ENCODE results near the gene RANBP2. TPM values are rescaled to one million over a fixed set of nuclear protein-coding genes. Genes with fewer than 3 reads are reported as not detected.

RANBP2 gene
- total RNA-seq, 2 donors from 2014 or later: 62.1 to 72.0 TPM

DNA sequence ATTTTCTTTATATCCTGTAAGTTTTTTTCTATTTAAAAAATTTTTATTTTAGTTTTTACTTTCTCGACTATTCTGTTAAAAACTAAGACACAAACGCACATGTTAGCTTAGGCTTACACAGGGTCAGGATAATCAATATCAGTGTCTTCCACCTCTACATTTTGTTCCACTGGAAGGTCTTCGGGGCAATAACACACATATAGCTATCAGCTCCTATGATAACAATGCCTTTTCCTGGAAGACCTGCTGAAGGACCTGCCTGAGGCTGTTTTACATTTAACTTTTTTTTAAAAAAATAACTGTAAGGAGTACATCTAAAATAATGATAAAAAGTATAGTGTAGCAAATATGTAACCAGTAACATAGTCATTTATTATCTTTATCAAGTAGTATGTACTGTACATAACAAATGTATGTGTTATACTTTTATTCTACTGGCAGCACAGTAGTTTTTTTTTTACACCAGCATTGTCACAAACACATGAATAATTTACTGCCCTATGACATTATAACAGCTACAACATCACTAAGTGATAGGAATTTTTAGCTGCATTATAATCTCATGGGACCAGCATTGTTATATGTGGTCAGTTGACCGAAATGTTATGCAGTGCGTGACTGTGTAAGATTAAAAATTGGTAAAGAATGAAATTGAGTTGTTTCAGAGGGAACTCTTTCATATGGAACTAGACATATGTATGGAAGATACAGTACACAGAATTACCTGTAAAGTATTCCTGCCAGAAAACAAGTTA is 105.2 kb downstream of the RANBP2 start:
- H3K36me3 ChIP-seq: no peaks in the 10 kb centered on the region
- no peaks in the 10 kb centered on the region for H3K9me3 ChIP-seq
- TF ChIP-seq, protein P1, sequence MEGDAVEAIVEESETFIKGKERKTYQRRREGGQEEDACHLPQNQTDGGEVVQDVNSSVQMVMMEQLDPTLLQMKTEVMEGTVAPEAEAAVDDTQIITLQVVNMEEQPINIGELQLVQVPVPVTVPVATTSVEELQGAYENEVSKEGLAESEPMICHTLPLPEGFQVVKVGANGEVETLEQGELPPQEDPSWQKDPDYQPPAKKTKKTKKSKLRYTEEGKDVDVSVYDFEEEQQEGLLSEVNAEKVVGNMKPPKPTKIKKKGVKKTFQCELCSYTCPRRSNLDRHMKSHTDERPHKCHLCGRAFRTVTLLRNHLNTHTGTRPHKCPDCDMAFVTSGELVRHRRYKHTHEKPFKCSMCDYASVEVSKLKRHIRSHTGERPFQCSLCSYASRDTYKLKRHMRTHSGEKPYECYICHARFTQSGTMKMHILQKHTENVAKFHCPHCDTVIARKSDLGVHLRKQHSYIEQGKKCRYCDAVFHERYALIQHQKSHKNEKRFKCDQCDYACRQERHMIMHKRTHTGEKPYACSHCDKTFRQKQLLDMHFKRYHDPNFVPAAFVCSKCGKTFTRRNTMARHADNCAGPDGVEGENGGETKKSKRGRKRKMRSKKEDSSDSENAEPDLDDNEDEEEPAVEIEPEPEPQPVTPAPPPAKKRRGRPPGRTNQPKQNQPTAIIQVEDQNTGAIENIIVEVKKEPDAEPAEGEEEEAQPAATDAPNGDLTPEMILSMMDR (IDR thresholded peaks at IDR 0.05): no peak
- no peak overlapping the region for H3K9ac ChIP-seq (ENCODE audit: low read depth in 2 of 2, low read length in 2 of 2)
- H3K27ac ChIP-seq: no peak overlapping the region
- intact Hi-C loops (cut with DNase I): no loop called here
- H3K4me1 ChIP-seq: no peaks in the 10 kb centered on the region
- H3K4me3 ChIP-seq: no peak overlapping the region
- DNase-seq: no peak
- H3K27me3 ChIP-seq: no peaks in the 10 kb centered on the region

DNA sequence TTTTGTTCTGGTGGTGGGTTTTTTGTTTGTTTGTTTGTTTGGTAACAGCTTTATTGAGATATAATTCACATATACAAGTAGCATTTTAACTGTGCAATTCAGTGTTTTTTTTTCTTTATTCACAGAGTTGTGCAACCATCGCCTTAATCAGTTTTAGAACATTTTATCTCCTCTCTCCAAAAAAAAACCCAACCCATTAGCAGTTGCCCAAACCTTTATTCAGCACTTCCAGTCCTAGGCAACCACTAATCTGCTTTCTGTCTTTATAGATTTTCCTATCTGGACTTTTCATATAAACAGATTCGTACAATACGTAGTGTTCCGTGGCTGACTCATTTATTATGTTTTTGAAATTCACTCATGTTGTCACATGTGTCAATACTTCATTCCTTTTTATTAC is 106.0 kb downstream of the RANBP2 start:
- H3K9ac ChIP-seq (ENCODE audit: low read depth in 2 of 2, low read length in 2 of 2): no peak overlapping the region
- intact Hi-C loops (cut with DNase I): no loop called here
- no peaks in the 10 kb centered on the region for H3K36me3 ChIP-seq
- no peaks in the 10 kb centered on the region for H3K9me3 ChIP-seq
- TF ChIP-seq, protein P1 (IDR thresholded peaks at IDR 0.05): no peak
- no peaks in the 10 kb centered on the region for H3K27me3 ChIP-seq
- H3K27ac ChIP-seq: no peak overlapping the region
- DNase-seq: no peak
- H3K4me1 ChIP-seq: no peaks in the 10 kb centered on the region
- no peak overlapping the region for H3K4me3 ChIP-seq

DNA sequence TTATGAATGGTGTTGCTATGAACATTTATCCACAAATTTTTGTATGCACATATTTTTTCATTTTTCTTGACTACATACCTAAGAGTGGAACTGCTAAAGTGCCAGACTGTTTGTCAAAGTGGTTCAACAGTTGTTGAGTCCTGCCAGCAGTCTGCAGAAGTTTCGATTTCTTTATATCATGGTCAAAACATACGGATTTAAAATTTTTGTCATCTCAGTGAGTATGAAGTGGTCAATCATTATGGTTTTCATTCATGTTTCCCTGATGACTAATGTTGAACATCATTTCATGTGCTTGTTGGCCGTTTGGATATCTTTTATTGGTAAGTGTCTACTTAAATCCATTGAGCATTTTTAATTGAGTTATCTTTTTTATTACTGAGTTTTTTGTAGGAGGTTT is 106.5 kb downstream of the RANBP2 start:
- Histone ChIP-seq H3K27ac (no peak overlapping the region), H3K4me1 (no peaks in the 10 kb centered on the region), H3K27me3 (no peaks in the 10 kb centered on the region), H3K36me3 (no peaks in the 10 kb centered on the region), H3K9me3 (no peaks in the 10 kb centered on the region), H3K9ac (ENCODE audit: low read depth in 2 of 2, low read length in 2 of 2) (no peak overlapping the region), H3K4me3 (no peak overlapping the region)
- TF ChIP-seq, protein P1 (IDR thresholded peaks at IDR 0.05): no peak
- no peak for DNase-seq
- intact Hi-C loops (cut with DNase I): no loop called here

DNA sequence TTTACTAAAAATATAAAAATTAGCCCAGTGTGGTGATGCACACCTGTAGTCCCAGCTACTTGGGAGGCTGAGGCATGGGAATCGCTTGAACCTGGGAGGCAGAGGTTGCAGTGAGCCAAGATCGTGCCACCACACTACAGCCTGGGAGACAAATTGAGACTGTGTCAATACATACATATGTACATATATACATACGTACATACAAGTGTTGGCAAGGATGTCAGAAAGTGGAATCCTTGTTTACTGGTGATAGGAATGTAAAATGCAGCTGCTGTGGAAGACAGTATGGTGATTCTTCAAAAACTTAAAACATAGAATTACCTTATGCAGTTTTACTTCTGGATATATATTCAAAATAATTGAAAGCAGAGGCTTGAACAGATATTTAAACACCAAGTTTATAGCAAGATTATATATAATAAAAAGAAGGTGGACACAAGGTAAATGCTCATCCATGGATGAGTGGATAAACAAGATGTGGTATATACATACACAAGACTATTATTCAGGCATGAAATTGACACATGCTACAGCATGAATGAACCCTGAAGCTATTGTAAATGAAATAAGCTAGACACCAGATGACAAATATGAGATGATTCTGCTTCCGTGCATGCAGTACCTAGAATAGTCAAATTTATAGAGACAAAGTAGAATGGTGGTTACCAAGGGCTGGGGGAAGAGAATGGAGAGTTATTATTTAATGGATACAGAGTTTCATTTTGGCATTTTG is 110.5 kb downstream of the RANBP2 start:
- DNase-seq: no peak
- Histone ChIP-seq H3K9me3 (no peaks in the 10 kb centered on the region), H3K9ac (ENCODE audit: low read depth in 2 of 2, low read length in 2 of 2) (no peak overlapping the region), H3K36me3 (no peaks in the 10 kb centered on the region), H3K27ac (no peak overlapping the region), H3K27me3 (no peaks in the 10 kb centered on the region), H3K4me1 (no peaks in the 10 kb centered on the region), H3K4me3 (no peak overlapping the region)
- TF ChIP-seq, protein P1 (IDR thresholded peaks at IDR 0.05): no peak
- intact Hi-C loops (cut with DNase I): no loop called here

DNA sequence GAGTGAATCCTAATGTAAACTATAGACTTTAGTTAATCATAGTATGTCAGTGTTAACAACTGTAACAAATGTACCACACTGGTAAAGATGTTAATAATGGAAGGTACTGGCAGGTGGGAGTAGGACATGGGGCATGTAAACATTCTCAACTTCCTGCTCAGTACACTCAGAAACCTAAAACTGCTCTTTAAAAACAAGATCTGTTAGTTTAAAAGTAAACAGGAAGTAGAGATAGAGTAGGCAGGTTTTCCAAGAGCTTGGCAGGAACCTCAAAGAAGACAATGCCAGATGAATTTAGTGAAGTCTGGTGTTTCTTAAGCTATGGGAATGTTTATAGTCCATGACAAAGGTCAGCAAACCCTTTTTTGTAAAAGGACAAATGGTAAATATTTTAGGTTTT is 113.9 kb downstream of the RANBP2 start:
- H3K4me3 ChIP-seq: no peak overlapping the region
- no peak overlapping the region for H3K27ac ChIP-seq
- DNase-seq: no peak
- no peak overlapping the region for H3K9ac ChIP-seq (ENCODE audit: low read depth in 2 of 2, low read length in 2 of 2)
- H3K9me3 ChIP-seq: no peaks in the 10 kb centered on the region
- H3K27me3 ChIP-seq: no peaks in the 10 kb centered on the region
- H3K36me3 ChIP-seq: no peaks in the 10 kb centered on the region
- intact Hi-C loops (cut with DNase I): no loop called here
- TF ChIP-seq, protein P1 (IDR thresholded peaks at IDR 0.05): no peak
- no peaks in the 10 kb centered on the region for H3K4me1 ChIP-seq

All from colonic mucosa (tissue), 4 donors.